Measurements from ENCODE around the gene RET. TPM values are rescaled to one million over a fixed set of nuclear protein-coding genes. Genes with fewer than 3 reads are reported as not detected.

Gene RET
- total and polyA plus RNA-seq, 2 donors from 2014 or later, result 1.1 to 3.1 TPM

DNA sequence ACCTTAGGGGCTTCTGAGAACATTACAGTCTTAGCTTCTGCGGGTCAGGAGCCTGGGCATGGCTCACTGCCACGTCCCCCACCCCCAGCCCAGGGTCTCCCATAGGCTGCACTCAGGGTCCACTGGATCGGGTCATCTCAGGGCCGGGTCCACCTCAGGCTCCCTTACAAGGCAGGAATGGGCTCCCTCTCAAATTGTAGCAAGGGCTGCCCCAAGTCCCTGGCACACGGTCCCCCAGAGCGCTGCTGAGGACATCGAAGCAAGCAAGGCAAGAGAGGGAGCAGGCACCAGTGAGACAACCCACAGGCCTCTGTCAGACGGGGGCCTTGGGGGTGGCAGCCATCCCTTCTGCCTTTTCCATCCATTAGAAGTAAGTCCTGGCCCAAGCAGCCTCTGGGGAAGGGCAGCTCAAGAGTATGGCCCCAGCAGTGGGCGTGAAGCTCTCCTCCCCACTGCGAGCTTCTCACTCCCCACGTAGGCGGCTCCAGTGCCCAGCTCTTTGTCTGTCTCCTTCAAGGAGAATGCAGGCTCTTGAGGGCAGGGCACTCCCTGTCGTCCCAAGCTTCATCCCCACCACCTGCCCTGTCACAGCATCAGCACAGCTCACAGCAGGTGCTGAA is 18.0 kb upstream of the RET start:
- intact Hi-C loops (cut with DNase I), result no loop called here
- DNase-seq (peak in 1 of 5 donors; percentile 47), FAIRE-seq (no peak)

DNA sequence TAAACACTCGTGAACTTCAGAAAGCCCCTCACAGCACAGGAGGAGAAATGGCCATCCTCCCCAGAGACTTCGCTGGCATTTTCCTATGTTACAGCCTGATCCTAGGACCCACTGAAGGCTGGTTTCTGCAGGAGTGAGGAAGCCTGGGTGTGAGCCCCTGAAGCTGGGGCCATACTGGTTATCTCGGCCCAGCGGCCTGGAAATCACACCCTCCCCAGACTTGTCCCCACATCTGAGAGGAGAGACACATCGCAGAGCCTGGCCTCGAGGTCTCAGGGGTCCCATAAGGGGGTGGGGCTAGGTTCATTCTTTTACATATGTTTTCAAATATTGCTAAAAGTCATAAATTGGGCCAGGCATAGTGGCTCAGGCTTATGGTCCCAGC is 17.5 kb upstream of the RET start:
- H3K4me1 ChIP-seq (ENCODE audit: control insufficient read depth in 2 of 3, insufficient read depth in 2 of 3, low read depth in 1 of 3, low read length in 3 of 3), result no peaks in the 10 kb centered on the region
- no peaks in the 10 kb centered on the region for H3K27me3 ChIP-seq (ENCODE audit: control insufficient read depth, insufficient read depth, low read length)
- H3K4me3 ChIP-seq (ENCODE audit: low read length in 3 of 3), result no peak overlapping the region
- intact Hi-C loops (cut with DNase I), result no loop called here
- no peak overlapping the region for H3K27ac ChIP-seq (ENCODE audit: low read depth in 2 of 2, low read length in 2 of 2)
- TF ChIP-seq, protein P1, sequence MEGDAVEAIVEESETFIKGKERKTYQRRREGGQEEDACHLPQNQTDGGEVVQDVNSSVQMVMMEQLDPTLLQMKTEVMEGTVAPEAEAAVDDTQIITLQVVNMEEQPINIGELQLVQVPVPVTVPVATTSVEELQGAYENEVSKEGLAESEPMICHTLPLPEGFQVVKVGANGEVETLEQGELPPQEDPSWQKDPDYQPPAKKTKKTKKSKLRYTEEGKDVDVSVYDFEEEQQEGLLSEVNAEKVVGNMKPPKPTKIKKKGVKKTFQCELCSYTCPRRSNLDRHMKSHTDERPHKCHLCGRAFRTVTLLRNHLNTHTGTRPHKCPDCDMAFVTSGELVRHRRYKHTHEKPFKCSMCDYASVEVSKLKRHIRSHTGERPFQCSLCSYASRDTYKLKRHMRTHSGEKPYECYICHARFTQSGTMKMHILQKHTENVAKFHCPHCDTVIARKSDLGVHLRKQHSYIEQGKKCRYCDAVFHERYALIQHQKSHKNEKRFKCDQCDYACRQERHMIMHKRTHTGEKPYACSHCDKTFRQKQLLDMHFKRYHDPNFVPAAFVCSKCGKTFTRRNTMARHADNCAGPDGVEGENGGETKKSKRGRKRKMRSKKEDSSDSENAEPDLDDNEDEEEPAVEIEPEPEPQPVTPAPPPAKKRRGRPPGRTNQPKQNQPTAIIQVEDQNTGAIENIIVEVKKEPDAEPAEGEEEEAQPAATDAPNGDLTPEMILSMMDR (IDR thresholded peaks at IDR 0.05; ENCODE audit: borderline replicate concordance, extremely low read depth, insufficient read depth), result no peak
- no peak overlapping the region for H3K9ac ChIP-seq (ENCODE audit: low read length in 3 of 3)
- DNase-seq (peak in 1 of 5 donors; percentile 38), FAIRE-seq (no peak)
- H3K9me3 ChIP-seq (ENCODE audit: control insufficient read depth in 2 of 3, insufficient read depth in 1 of 3, low read length in 3 of 3), result no peaks in the 10 kb centered on the region
- H3K36me3 ChIP-seq (ENCODE audit: control insufficient read depth in 2 of 3, insufficient read depth in 3 of 3, low read length in 3 of 3), result no peaks in the 10 kb centered on the region

More for the DNA sequence above, 18.0 kb upstream of the RET start:
- no peaks in the 10 kb centered on the region for H3K27me3 ChIP-seq (ENCODE audit: control insufficient read depth, insufficient read depth, low read length)
- H3K4me3 ChIP-seq (ENCODE audit: low read length in 3 of 3), result no peak overlapping the region
- TF ChIP-seq, protein P1 (IDR thresholded peaks at IDR 0.05; ENCODE audit: borderline replicate concordance, extremely low read depth, insufficient read depth), result no peak
- no peaks in the 10 kb centered on the region for H3K9me3 ChIP-seq (ENCODE audit: control insufficient read depth in 2 of 3, insufficient read depth in 1 of 3, low read length in 3 of 3)
- H3K36me3 ChIP-seq (ENCODE audit: control insufficient read depth in 2 of 3, insufficient read depth in 3 of 3, low read length in 3 of 3), result no peaks in the 10 kb centered on the region
- H3K4me1 ChIP-seq (ENCODE audit: control insufficient read depth in 2 of 3, insufficient read depth in 2 of 3, low read depth in 1 of 3, low read length in 3 of 3), result no peaks in the 10 kb centered on the region
- no peak overlapping the region for H3K27ac ChIP-seq (ENCODE audit: low read depth in 2 of 2, low read length in 2 of 2)
- H3K9ac ChIP-seq (ENCODE audit: low read length in 3 of 3), result no peak overlapping the region

DNA sequence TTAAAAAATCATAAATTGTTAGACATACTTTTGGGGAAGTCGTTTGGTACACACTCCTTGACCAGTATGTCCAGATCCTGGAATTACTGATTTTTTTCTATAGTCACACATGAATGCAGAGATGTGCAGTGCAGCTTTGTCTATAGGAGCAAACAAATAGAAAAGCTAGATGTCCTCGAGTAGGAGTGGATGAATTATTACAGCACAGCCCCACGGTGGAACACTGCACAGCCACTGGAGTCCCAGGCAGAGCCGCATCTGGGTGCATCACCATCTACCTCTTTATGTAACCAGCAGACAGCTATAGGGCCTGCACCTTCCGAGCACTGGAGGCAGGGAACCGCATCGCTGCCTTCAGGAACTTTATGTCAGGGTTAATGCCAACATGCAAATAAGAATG is 17.0 kb upstream of the RET start:
- H3K36me3 ChIP-seq (ENCODE audit: control insufficient read depth in 2 of 3, insufficient read depth in 3 of 3, low read length in 3 of 3), result no peaks in the 10 kb centered on the region
- no peaks in the 10 kb centered on the region for H3K27me3 ChIP-seq (ENCODE audit: control insufficient read depth, insufficient read depth, low read length)
- FAIRE-seq, result no peak
- TF ChIP-seq, protein P1 (IDR thresholded peaks at IDR 0.05; ENCODE audit: borderline replicate concordance, extremely low read depth, insufficient read depth), result no peak
- no peak overlapping the region for H3K9ac ChIP-seq (ENCODE audit: low read length in 3 of 3)
- no peak overlapping the region for H3K27ac ChIP-seq (ENCODE audit: low read depth in 2 of 2, low read length in 2 of 2)
- no peaks in the 10 kb centered on the region for H3K4me1 ChIP-seq (ENCODE audit: control insufficient read depth in 2 of 3, insufficient read depth in 2 of 3, low read depth in 1 of 3, low read length in 3 of 3)
- H3K4me3 ChIP-seq (ENCODE audit: low read length in 3 of 3), result no peak overlapping the region
- intact Hi-C loops (cut with DNase I), result no loop called here
- DNase-seq, result peak in 1 of 5 donors; percentile 27
- no peaks in the 10 kb centered on the region for H3K9me3 ChIP-seq (ENCODE audit: control insufficient read depth in 2 of 3, insufficient read depth in 1 of 3, low read length in 3 of 3)

DNA sequence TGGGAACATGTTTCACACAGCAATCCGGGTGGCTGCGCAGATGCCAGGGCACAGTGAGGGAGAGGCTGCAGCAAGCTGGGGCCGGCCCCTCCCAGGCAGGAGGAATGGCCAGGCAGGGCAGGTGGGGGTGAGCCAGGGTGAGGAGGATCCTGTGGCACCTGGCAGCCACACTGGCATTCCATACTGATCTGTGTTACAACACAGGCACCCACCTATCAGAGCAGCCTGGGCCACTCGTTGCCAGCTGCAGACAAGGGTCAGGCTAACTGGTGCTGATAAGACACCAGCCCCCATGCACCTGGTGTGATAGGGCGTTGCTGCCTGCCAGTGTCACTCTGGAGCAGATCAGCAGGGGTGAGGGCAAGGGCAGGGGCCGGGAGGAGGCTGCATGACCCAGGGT is 16.6 kb upstream of the RET start:
- H3K27ac ChIP-seq (ENCODE audit: low read depth in 2 of 2, low read length in 2 of 2), result no peak overlapping the region
- H3K4me1 ChIP-seq (ENCODE audit: control insufficient read depth in 2 of 3, insufficient read depth in 2 of 3, low read depth in 1 of 3, low read length in 3 of 3), result no peaks in the 10 kb centered on the region
- intact Hi-C loops (cut with DNase I), result no loop called here
- TF ChIP-seq, protein P1 (IDR thresholded peaks at IDR 0.05; ENCODE audit: borderline replicate concordance, extremely low read depth, insufficient read depth), result no peak
- H3K27me3 ChIP-seq (ENCODE audit: control insufficient read depth, insufficient read depth, low read length), result no peaks in the 10 kb centered on the region
- no peaks in the 10 kb centered on the region for H3K36me3 ChIP-seq (ENCODE audit: control insufficient read depth in 2 of 3, insufficient read depth in 3 of 3, low read length in 3 of 3)
- FAIRE-seq (no peak), DNase-seq (peak in 1 of 5 donors; percentile 45)
- H3K9me3 ChIP-seq (ENCODE audit: control insufficient read depth in 2 of 3, insufficient read depth in 1 of 3, low read length in 3 of 3), result no peaks in the 10 kb centered on the region
- no peak overlapping the region for H3K9ac ChIP-seq (ENCODE audit: low read length in 3 of 3)
- H3K4me3 ChIP-seq (ENCODE audit: low read length in 3 of 3), result no peak overlapping the region
